Measurements from ENCODE around the gene SNPH.

DNA sequence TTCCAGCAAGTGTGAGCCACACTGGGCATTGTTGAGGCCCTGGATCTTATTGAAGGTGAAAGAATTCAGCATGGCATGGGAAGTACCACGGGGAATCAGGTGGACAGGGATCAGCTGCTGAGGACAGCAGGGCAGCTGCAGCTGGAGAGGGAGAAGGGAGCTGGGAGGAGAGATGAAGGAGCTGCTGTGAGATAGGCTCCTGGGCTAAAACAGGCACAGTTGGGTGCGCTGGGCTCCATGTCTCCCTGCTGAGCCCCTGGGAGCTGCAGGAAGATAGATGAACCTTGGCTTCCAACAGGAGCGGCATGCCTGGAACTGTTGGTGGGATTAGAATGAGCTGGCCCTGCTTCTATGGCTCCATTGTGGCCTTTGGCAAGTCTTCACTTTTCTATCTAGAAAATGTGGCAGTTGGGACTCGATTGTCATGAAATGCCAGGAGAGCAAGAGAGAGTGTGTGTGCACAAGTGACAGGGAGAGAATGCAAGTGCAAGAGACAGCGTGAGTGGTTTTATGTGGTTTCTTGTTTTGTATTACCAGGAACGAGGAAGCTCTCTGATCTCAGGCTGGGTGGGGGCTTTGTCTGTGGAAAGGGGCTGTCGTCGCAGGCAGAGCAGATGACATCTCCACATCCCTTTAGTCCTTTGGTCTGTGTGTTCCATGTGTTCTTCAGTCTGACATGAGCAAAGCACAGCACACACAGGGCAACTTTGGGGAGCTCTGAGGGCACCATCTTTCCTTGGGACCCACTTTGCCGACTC lies 20.4 kb downstream of the SNPH start:
- no peak for TF ChIP-seq POLR2A (IDR thresholded peaks at IDR 0.05)
- TF ChIP-seq, protein P1, sequence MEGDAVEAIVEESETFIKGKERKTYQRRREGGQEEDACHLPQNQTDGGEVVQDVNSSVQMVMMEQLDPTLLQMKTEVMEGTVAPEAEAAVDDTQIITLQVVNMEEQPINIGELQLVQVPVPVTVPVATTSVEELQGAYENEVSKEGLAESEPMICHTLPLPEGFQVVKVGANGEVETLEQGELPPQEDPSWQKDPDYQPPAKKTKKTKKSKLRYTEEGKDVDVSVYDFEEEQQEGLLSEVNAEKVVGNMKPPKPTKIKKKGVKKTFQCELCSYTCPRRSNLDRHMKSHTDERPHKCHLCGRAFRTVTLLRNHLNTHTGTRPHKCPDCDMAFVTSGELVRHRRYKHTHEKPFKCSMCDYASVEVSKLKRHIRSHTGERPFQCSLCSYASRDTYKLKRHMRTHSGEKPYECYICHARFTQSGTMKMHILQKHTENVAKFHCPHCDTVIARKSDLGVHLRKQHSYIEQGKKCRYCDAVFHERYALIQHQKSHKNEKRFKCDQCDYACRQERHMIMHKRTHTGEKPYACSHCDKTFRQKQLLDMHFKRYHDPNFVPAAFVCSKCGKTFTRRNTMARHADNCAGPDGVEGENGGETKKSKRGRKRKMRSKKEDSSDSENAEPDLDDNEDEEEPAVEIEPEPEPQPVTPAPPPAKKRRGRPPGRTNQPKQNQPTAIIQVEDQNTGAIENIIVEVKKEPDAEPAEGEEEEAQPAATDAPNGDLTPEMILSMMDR (IDR thresholded peaks at IDR 0.05): no peak
